Activated B cell treated with CpG ODN at 0.5 μM for 24 hours (primary cell): Measurements from ENCODE around the gene FLRT1. TPM values are rescaled to one million over a fixed set of nuclear protein-coding genes. Genes with fewer than 3 reads are reported as not detected.

ENCODE experiments used
- ATAC-seq: fragments of 200-7000 bp; cut with Tn5 transposase; one replicate; pipeline ENCODE4 v1.10.0; 2021; ENCODE audit warnings: low read depth, mild to moderate bottlenecking, moderate library complexity
- CTCF ChIA-PET: fragments of 350-600 bp; sonication (Branson Sonifier 250); formaldehyde crosslinking; loops from one replicate; lab custom pipeline; 2021; ENCODE audit warnings: antibody characterized with exemption; lab: Charles Lee
- POLR2A ChIA-PET: fragments of 350-600 bp; sonication (Branson Sonifier 250); formaldehyde crosslinking; loops from one replicate; lab custom pipeline; 2021; ENCODE audit warnings: antibody characterized with exemption; lab: Charles Lee
- DNase-seq: peaks from one replicate; pipeline ENCODE4 v3.0.0; 2022
- H3K27ac Mint-ChIP-seq: one replicate; pipeline ENCODE4 v1.8.0; 2020; ENCODE audit warnings: mixed read lengths
- H3K27me3 Mint-ChIP-seq: one replicate; pipeline ENCODE4 v1.8.0; 2021; ENCODE audit warnings: mixed read lengths
- H3K36me3 Mint-ChIP-seq: one replicate; pipeline ENCODE4 v1.8.0; 2021; ENCODE audit warnings: low read depth, mixed read lengths
- H3K4me1 Mint-ChIP-seq: one replicate; pipeline ENCODE4 v1.8.0; 2021; ENCODE audit warnings: mixed read lengths
- H3K4me3 Mint-ChIP-seq: one replicate; pipeline ENCODE4 v1.8.0; 2020; ENCODE audit warnings: mild to moderate bottlenecking, mixed read lengths
- H3K9me3 Mint-ChIP-seq: one replicate; pipeline ENCODE4 v1.8.0; 2020; ENCODE audit warnings: mixed read lengths
- CTCF ChIP-seq: fragments of 200-600 bp; IDR thresholded peaks from one replicate; pipeline ENCODE4 v1.8.0; 2022; ENCODE audit warnings: antibody characterized with exemption, mild to moderate bottlenecking
- intact Hi-C: fragments of 100-400 bp; cut with micrococcal nuclease; formaldehyde crosslinking; loops from one replicate; pipeline ENCODE4 v1.15.1; 2024
- total RNA-seq: library from RNA; stranded (reverse); gene quantifications from 2 replicates; pipeline ENCODE4 v1.2.3, GENCODE V29; 2022

Gene FLRT1
- total RNA-seq, 1 donor from 2014 or later: not detected

- TF ChIP-seq CTCF: no peak
- CTCF ChIA-PET: no interaction called here
- Mint-ChIP-seq H3K27ac (peak overlapping the region; percentile 10), H3K9me3 (peaks cover 3% of the 10 kb centered on the region), H3K4me3 (peak overlapping the region; percentile 53), H3K4me1 (peaks cover 10% of the 10 kb centered on the region), H3K27me3 (peaks cover 32% of the 10 kb centered on the region), H3K36me3 (no peaks in the 10 kb centered on the region)
- POLR2A ChIA-PET: no interaction called here
- DNase-seq (no peak), ATAC-seq (no peak)
- intact Hi-C loops: no loop called here
These were observed 28.5 kb upstream of the FLRT1 start for GRCh38 chr11:64007160-64007628.

GRCh38 chr11:64007629-64008282 lies 28.0 kb upstream of the FLRT1 start:
- H3K27me3 Mint-ChIP-seq: peaks cover 32% of the 10 kb centered on the region
- H3K36me3 Mint-ChIP-seq: no peaks in the 10 kb centered on the region
- DNase-seq: no peak
- peak overlapping the region; percentile 53 for H3K4me3 Mint-ChIP-seq
- peaks cover 3% of the 10 kb centered on the region for H3K9me3 Mint-ChIP-seq
- H3K4me1 Mint-ChIP-seq: peaks cover 10% of the 10 kb centered on the region
- intact Hi-C loops: no loop called here
- POLR2A ChIA-PET: no interaction called here
- H3K27ac Mint-ChIP-seq: no peak overlapping the region
- CTCF ChIA-PET: no interaction called here
- TF ChIP-seq CTCF: no peak
- no peak for ATAC-seq

- peaks cover 32% of the 10 kb centered on the region for H3K27me3 Mint-ChIP-seq
- H3K4me1 Mint-ChIP-seq: peaks cover 10% of the 10 kb centered on the region
These were observed 27.3 kb upstream of the FLRT1 start for GRCh38 chr11:64008283-64008913.

GRCh38 chr11:64008914-64009633 lies 26.7 kb upstream of the FLRT1 start:
- no peak for TF ChIP-seq CTCF
- DNase-seq (no peak), ATAC-seq (no peak)
- ChIA-PET CTCF (no interaction called here), POLR2A (no interaction called here)
- Mint-ChIP-seq H3K27me3 (peaks cover 32% of the 10 kb centered on the region), H3K27ac (no peak overlapping the region), H3K4me1 (peaks cover 10% of the 10 kb centered on the region), H3K4me3 (no peak overlapping the region), H3K9me3 (peaks cover 3% of the 10 kb centered on the region), H3K36me3 (no peaks in the 10 kb centered on the region)
- intact Hi-C loops: no loop called here

More at GRCh38 chr11:64008283-64008913, 27.3 kb upstream of the FLRT1 start:
- no peak for DNase-seq
- H3K4me3 Mint-ChIP-seq: no peak overlapping the region
- ATAC-seq: no peak
- peaks cover 3% of the 10 kb centered on the region for H3K9me3 Mint-ChIP-seq
- intact Hi-C loops: no loop called here
- no peak for TF ChIP-seq CTCF
- no peaks in the 10 kb centered on the region for H3K36me3 Mint-ChIP-seq
- POLR2A ChIA-PET: no interaction called here
- H3K27ac Mint-ChIP-seq: no peak overlapping the region
- CTCF ChIA-PET: no interaction called here

GRCh38 chr11:64009710-64010109 lies 26.0 kb upstream of the FLRT1 start:
- intact Hi-C loops: no loop called here
- ChIA-PET CTCF (no interaction called here), POLR2A (no interaction called here)
- H3K9me3 Mint-ChIP-seq: peaks cover 3% of the 10 kb centered on the region
- no peak overlapping the region for H3K27ac Mint-ChIP-seq
- no peak for DNase-seq
- ATAC-seq: no peak
- H3K4me1 Mint-ChIP-seq: peaks cover 10% of the 10 kb centered on the region
- H3K36me3 Mint-ChIP-seq: no peaks in the 10 kb centered on the region
- no peak overlapping the region for H3K4me3 Mint-ChIP-seq
- H3K27me3 Mint-ChIP-seq: peaks cover 30% of the 10 kb centered on the region
- no peak for TF ChIP-seq CTCF
